HepG2 (cell line): ENCODE results near the gene AREL1. TPM values are rescaled to one million over a fixed set of nuclear protein-coding genes. Genes with fewer than 3 reads are reported as not detected.

Experiments used
- ATAC-seq: fragments of 200-7000 bp; cut with Tn5 transposase; 3 replicates; pipeline ENCODE4 v1.9.1; 2020; ENCODE audit warnings: mild to moderate bottlenecking, moderate library complexity
- BruUV-seq: library from RNA; stranded (reverse); fragments of 400-500 nt; replicated peaks from 2 replicates; lab custom pipeline; 2021; lab: Mats Ljungman, UMichigan
- CTCF ChIA-PET: fragments of 300-600 bp; formaldehyde crosslinking; extraction: SDS; loops from one replicate; lab custom pipeline; 2021; ENCODE audit warnings: low total read pairs, inconsistent platforms, low intra/inter-chr PET ratio; lab: Yijun Ruan, JAX
- POLR2A ChIA-PET: fragments of 350-600 bp; sonication (Branson Sonifier 250); formaldehyde crosslinking; loops from one replicate; lab custom pipeline; 2020; ENCODE audit warnings: antibody characterized with exemption, inconsistent platforms; lab: Yijun Ruan, JAX
- DNase-seq: peaks from one replicate; pipeline ENCODE4 v3.0.0-alpha.2; 2015; ENCODE audit warnings: low spot score
- FAIRE-seq: peaks from 3 replicates; lab custom pipeline; 2011; peaks lifted over from hg19 to GRCh38; lab: Jason Lieb, UNC
- H2AFZ ChIP-seq: one replicate; pipeline ENCODE4 v1.6.1; 2011; ENCODE audit warnings: low read length, inconsistent platforms
- H3K27ac ChIP-seq: fragments of 300-600 bp; 3 replicates; pipeline ENCODE4 v1.8.0; 2011; ENCODE audit warnings: mixed run types, mild to moderate bottlenecking, mixed read lengths, low read length, inconsistent platforms; ENCODE audit not compliant: insufficient read depth; ENCODE audit errors: extremely low read length
- H3K27me3 ChIP-seq, 2 experiments: fragments of 200-600 bp in 1 of 2; 2 replicates in 1 of 2; 3 replicates in 1 of 2; pipeline versions ENCODE4 v1.6.0 to v1.8.0; 2011; ENCODE audit warnings: low read length in 2 of 2, mild to moderate bottlenecking in 2 of 2, moderate library complexity in 2 of 2, inconsistent platforms in 1 of 2; ENCODE audit not compliant: insufficient read depth in 2 of 2, control insufficient read depth in 1 of 2
- H3K36me3 ChIP-seq, 2 experiments: fragments of 200-600 bp in 1 of 2; replicated peaks in 1 of 2; 2 replicates in 1 of 2; 3 replicates in 1 of 2; pipeline versions ENCODE4 v1.5.1 to v1.8.0; 2011; ENCODE audit warnings: low read length in 2 of 2, inconsistent platforms in 1 of 2; ENCODE audit not compliant: insufficient read depth in 2 of 2, control insufficient read depth in 1 of 2
- H3K4me1 ChIP-seq: 2 replicates; pipeline ENCODE4 v1.5.1; 2012; ENCODE audit warnings: low read length, inconsistent platforms; ENCODE audit not compliant: insufficient read depth
- H3K4me2 ChIP-seq: 2 replicates; pipeline ENCODE4 v1.6.0; 2011; ENCODE audit warnings: low read depth, low read length, inconsistent platforms
- H3K4me3 ChIP-seq, 3 experiments: fragments of 200-600 bp in 1 of 3; sonication (generic), shearing (Covaris generic) in 1 of 3; replicated peaks in 1 of 3; 2 replicates each; pipeline ENCODE4 v1.5.1; 2011 to 2016; ENCODE audit warnings: low read length in 3 of 3, inconsistent platforms in 2 of 3, low read depth in 2 of 3, mild to moderate bottlenecking in 2 of 3, control low read depth in 1 of 3, mixed read lengths in 1 of 3; ENCODE audit not compliant: insufficient read depth in 1 of 3
- H3K79me2 ChIP-seq: one replicate; pipeline ENCODE4 v1.6.1; 2011; ENCODE audit warnings: low read length, inconsistent platforms; ENCODE audit not compliant: insufficient read depth
- H3K9ac ChIP-seq: 2 replicates; pipeline ENCODE4 v1.6.0; 2011; ENCODE audit warnings: mild to moderate bottlenecking, low read depth, low read length, inconsistent platforms; ENCODE audit not compliant: insufficient read depth
- H3K9me3 ChIP-seq: 2 replicates; pipeline ENCODE4 v1.5.1; 2012; ENCODE audit warnings: mild to moderate bottlenecking, low read length
- H4K20me1 ChIP-seq: 2 replicates; pipeline ENCODE4 v1.6.0; 2011; ENCODE audit warnings: inconsistent platforms, mild to moderate bottlenecking, low read length, moderate library complexity; ENCODE audit not compliant: insufficient read depth
- CBX2 ChIP-seq, 2 experiments: fragments of 200-600 bp in 1 of 2; sonication (generic); formaldehyde crosslinking in 1 of 2; IDR thresholded peaks; 2 replicates each; pipeline versions ENCODE4 v1.7.0 to v1.8.1; 2018 to 2022; ENCODE audit warnings: low read depth in 2 of 2, low read length in 1 of 2, mild to moderate bottlenecking in 1 of 2, missing genetic modification reagents in 1 of 2
- RFXAP ChIP-seq: sonication (generic); formaldehyde crosslinking; IDR thresholded peaks from 2 replicates; pipeline ENCODE4 v1.4.0; 2020; ENCODE audit warnings: missing genetic modification reagents, borderline replicate concordance
- SRSF4 ChIP-seq: fragments of 200-400 bp; formaldehyde crosslinking; IDR thresholded peaks from one replicate; pipeline ENCODE4 v1.6.1; 2018; ENCODE audit warnings: mild to moderate bottlenecking, low read depth, low read length, moderate library complexity; ENCODE audit not compliant: poor library complexity, severe bottlenecking
- STAT5B ChIP-seq: sonication (generic); formaldehyde crosslinking; IDR thresholded peaks from 2 replicates; pipeline ENCODE4 v1.4.0; 2020; ENCODE audit warnings: missing genetic modification reagents
- XRCC5 ChIP-seq: fragments of 200-400 bp; formaldehyde crosslinking; optimal IDR thresholded peaks from 2 replicates; pipeline ENCODE3; 2017; ENCODE audit warnings: mild to moderate bottlenecking, low read length
- ZNF446 ChIP-seq: sonication (generic); formaldehyde crosslinking; IDR thresholded peaks from 2 replicates; pipeline ENCODE4 v1.5.0; 2020; ENCODE audit warnings: mild to moderate bottlenecking, missing genetic modification reagents
- WGBS: methylation state at CpG from one replicate; pipeline ENCODE4 v1.1.6; 2017; ENCODE audit warnings: low lambda C conversion rate; 5-methylcytosine and 5-hydroxymethylcytosine counted together
- in situ Hi-C: cut with HindIII; loops from 2 replicates; pipeline ENCODE4 v1.10.0; 2017; ENCODE audit warnings: low pct_unique_long_range_greater_than_20kb; ENCODE audit not compliant: extremely low pct_ligation_motif_present
- intact Hi-C: fragments of 100-400 bp; cut with micrococcal nuclease; formaldehyde crosslinking; loops from one replicate; pipeline ENCODE4 v1.10.0; 2022; ENCODE audit not compliant: unreplicated experiment
- polyA plus RNA-seq, 8 experiments: library from polyadenylated mRNA; depleted of rRNA in 3 of 8; stranded (reverse) in 7 of 8; unstranded in 1 of 8; fragments of >200 nt; fragmentation: Illumina TruSeq in 4 of 8; extraction: Trizol in 4 of 8; gene quantifications; 2 replicates each; pipeline versions ENCODE4 v1.2.1 to v1.2.3, GENCODE V29; 2011 to 2016; ENCODE audit warnings: low read depth in 4 of 8, missing spikeins in 1 of 8, mixed read lengths in 1 of 8; ENCODE audit not compliant: insufficient read depth in 1 of 8
- total RNA-seq, 5 experiments: library from RNA; depleted of rRNA; stranded (reverse); fragments of >200 nt; fragmentation: Illumina TruSeq; extraction: Trizol; gene quantifications; 2 replicates each; pipeline ENCODE4 v1.2.3, GENCODE V29; 2016; ENCODE audit warnings: low read depth in 1 of 5
- TF ChIP-seq, protein P1 (sequence below): sonication (generic); formaldehyde crosslinking; IDR thresholded peaks from 2 replicates; pipeline ENCODE4 v1.4.0; 2020; ENCODE audit warnings: missing genetic modification reagents, mild to moderate bottlenecking, borderline replicate concordance

Gene AREL1
- total and polyA plus RNA-seq, 2 of the 13 experiments (the other 11 are each of a cell fraction or from before 2014, with no cell fraction given), result 21.3 to 25.4 TPM

DNA sequence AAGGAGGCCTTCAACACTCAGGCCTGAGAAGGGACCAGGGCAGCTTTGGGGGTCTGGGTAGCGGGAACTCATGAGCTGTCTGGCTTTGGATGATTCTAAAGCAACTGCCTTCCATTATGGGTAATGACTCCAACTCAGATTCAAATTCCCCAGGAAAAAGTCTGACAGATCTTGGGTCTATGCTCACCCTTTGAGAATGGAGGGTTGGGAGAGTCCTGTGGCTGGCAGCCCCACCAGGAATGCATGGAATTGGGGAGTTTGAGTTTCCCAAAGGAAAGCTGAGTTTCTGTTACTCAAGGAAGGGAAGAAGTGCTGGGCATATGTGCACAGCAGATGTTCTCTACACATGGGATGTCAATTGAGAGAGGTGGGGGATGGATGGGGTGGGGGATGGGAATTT lies 78.4 kb downstream of the AREL1 start:
- Histone ChIP-seq H3K4me2 (no peak overlapping the region), H2AFZ (no peak overlapping the region), H3K4me1 (peaks cover 63% of the 10 kb centered on the region), H3K36me3 (no peaks in the 10 kb centered on the region), H3K9ac (no peak overlapping the region), H3K4me3 (no peak overlapping the region), H3K27ac (no peak overlapping the region), H4K20me1 (no peaks in the 10 kb centered on the region), H3K9me3 (no peaks in the 10 kb centered on the region), H3K27me3 (no peaks in the 10 kb centered on the region; a peak in 1 of 5 replicates), H3K79me2 (no peaks in the 10 kb centered on the region)
- no TSS peak for BruUV-seq
- 89% methylated on average over 1 of the region's 1 CpG for WGBS
- FAIRE-seq (no peak), ATAC-seq (no peak), DNase-seq (no peak)
- ChIA-PET CTCF (no interaction called here), POLR2A (interaction anchor here (1.1 to 1.9 kb wide), 2 partner anchors 16 to 17 kb away, joined by 5 to 14 read pairs; no protein-coding TSS in a partner anchor)
- in situ Hi-C loops (no loop called here), intact Hi-C loops (no loop called here)
- TF ChIP-seq, protein P1, sequence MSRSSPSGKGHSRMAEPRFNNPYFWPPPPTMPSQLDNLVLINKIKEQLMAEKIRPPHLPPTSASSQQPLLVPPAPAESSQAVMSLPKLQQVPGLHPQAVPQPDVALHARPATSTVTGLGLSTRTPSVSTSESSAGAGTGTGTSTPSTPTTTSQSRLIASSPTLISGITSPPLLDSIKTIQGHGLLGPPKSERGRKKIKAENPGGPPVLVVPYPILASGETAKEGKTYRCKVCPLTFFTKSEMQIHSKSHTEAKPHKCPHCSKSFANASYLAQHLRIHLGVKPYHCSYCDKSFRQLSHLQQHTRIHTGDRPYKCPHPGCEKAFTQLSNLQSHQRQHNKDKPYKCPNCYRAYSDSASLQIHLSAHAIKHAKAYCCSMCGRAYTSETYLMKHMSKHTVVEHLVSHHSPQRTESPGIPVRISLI (CRISPR knock-in tag), result no peak
- no peak for TF ChIP-seq STAT5B (CRISPR knock-in tag)
- no peak for TF ChIP-seq CBX2 (IDR thresholded peaks at IDR 0.05; ENCODE audit: low read depth, low read length)
- TF ChIP-seq CBX2 (CRISPR knock-in tag; IDR thresholded peaks at IDR 0.05; ENCODE audit: low read depth), result no peak
- no peak for TF ChIP-seq RFXAP
- no peak for TF ChIP-seq ZNF446 (CRISPR knock-in tag)
- TF ChIP-seq SRSF4, result no peak
- no peak for TF ChIP-seq XRCC5
